ENCODE results near the gene SLC26A1.

SLC26A1 gene

GRCh38 chr4:963276-964225 lies 29.7 kb downstream of the SLC26A1 start:
- no peak for DNase-seq

- no peak for DNase-seq
Measured at GRCh38 chr4:962231-963208, 30.7 kb downstream of the SLC26A1 start.

- no peak for DNase-seq
Measured at GRCh38 chr4:961351-962230, 31.6 kb downstream of the SLC26A1 start.

- DNase-seq: no peak
Measured at GRCh38 chr4:960636-961350, 32.4 kb downstream of the SLC26A1 start.

GRCh38 chr4:960140-960635 lies 33.0 kb downstream of the SLC26A1 start:
- DNase-seq: no peak

GRCh38 chr4:959338-960139 lies 33.7 kb downstream of the SLC26A1 start:
- DNase-seq: no peak

- DNase-seq: no peak
Measured at GRCh38 chr4:958696-959337, 34.4 kb downstream of the SLC26A1 start.

GRCh38 chr4:958314-958665 lies 34.9 kb downstream of the SLC26A1 start:
- no peak for DNase-seq

- no peak for DNase-seq
Measured at GRCh38 chr4:957581-958313, 35.5 kb downstream of the SLC26A1 start.

- DNase-seq: no peak
Measured at GRCh38 chr4:957231-957580, 36.0 kb downstream of the SLC26A1 start.

- DNase-seq: no peak
Measured at GRCh38 chr4:956531-957230, 36.5 kb downstream of the SLC26A1 start.

- no peak for DNase-seq
Measured at GRCh38 chr4:955931-956381, 37.2 kb downstream of the SLC26A1 start.

- no peak for DNase-seq
Measured at GRCh38 chr4:955161-955921, 37.9 kb downstream of the SLC26A1 start.

- DNase-seq: no peak
Measured at GRCh38 chr4:954211-955020, 38.8 kb downstream of the SLC26A1 start.

GRCh38 chr4:953574-953915 lies 39.7 kb downstream of the SLC26A1 start:
- DNase-seq: no peak

- DNase-seq: no peak
Measured at GRCh38 chr4:952881-953573, 40.2 kb downstream of the SLC26A1 start.
